Sigmoid colon (tissue), 4 donors: ENCODE data around the gene CHAC1.

Experiments
- POLR2A ChIP-seq, 2 donors: fragments of 450-650 bp; IDR thresholded peaks; one replicate each; pipeline ENCODE4 v1.6.1; 2016; ENCODE audit warnings: antibody characterized with exemption in 2 of 2, mild to moderate bottlenecking in 2 of 2, moderate library complexity in 2 of 2
- POLR2AphosphoS5 ChIP-seq, 4 donors: sonication (generic); formaldehyde crosslinking; IDR thresholded peaks; one replicate each; pipeline ENCODE4 v1.6.1; 2017; ENCODE audit warnings: antibody characterized with exemption in 4 of 4
- TF ChIP-seq, protein P1 (sequence below), 4 experiments: fragments of 450-650 bp in 3 of 4; fragments of 200-600 bp in 1 of 4; IDR thresholded peaks; one replicate each; pipeline ENCODE4 v1.5.1; 2016 to 2019; ENCODE audit warnings: antibody characterized with exemption in 4 of 4, mild to moderate bottlenecking in 3 of 4, moderate library complexity in 2 of 4

GRCh38 chr15:40926659-40927494 lies 26.4 kb upstream of the CHAC1 start:
- TF ChIP-seq, protein P1, sequence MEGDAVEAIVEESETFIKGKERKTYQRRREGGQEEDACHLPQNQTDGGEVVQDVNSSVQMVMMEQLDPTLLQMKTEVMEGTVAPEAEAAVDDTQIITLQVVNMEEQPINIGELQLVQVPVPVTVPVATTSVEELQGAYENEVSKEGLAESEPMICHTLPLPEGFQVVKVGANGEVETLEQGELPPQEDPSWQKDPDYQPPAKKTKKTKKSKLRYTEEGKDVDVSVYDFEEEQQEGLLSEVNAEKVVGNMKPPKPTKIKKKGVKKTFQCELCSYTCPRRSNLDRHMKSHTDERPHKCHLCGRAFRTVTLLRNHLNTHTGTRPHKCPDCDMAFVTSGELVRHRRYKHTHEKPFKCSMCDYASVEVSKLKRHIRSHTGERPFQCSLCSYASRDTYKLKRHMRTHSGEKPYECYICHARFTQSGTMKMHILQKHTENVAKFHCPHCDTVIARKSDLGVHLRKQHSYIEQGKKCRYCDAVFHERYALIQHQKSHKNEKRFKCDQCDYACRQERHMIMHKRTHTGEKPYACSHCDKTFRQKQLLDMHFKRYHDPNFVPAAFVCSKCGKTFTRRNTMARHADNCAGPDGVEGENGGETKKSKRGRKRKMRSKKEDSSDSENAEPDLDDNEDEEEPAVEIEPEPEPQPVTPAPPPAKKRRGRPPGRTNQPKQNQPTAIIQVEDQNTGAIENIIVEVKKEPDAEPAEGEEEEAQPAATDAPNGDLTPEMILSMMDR (IDR thresholded peaks at IDR 0.05) = no peak
- no peak for TF ChIP-seq POLR2AphosphoS5 (IDR thresholded peaks at IDR 0.05)
- TF ChIP-seq POLR2A (IDR thresholded peaks at IDR 0.05) = no peak
